Thyroid gland (tissue), 4 donors: Measurements from ENCODE around the gene SCRG1. TPM values are rescaled to one million over a fixed set of nuclear protein-coding genes. Genes with fewer than 3 reads are reported as not detected.

Source experiments
- DNase-seq, 2 donors: peaks; one replicate each; pipeline ENCODE4 v3.0.0-alpha.2; 2019
- H3K27ac ChIP-seq, 3 donors: fragments of 200-600 bp; sonication (generic); 1 replicate in 2 of 3; 2 replicates in 1 of 3; pipeline ENCODE4 v1.5.1; 2016 to 2019; ENCODE audit warnings: mild to moderate bottlenecking in 1 of 3, moderate library complexity in 1 of 3
- H3K27me3 ChIP-seq: fragments of 200-600 bp; sonication (generic); one replicate; pipeline ENCODE4 v1.5.1; 2019
- H3K36me3 ChIP-seq, 2 donors: fragments of 200-600 bp; sonication (generic); one replicate each; pipeline ENCODE4 v1.5.1; 2016 to 2019
- H3K4me1 ChIP-seq, 2 donors: fragments of 200-600 bp; sonication (generic); one replicate each; pipeline ENCODE4 v1.5.1; 2017 to 2019
- H3K4me3 ChIP-seq, 3 donors: fragments of 200-600 bp; sonication (generic); replicated peaks in 1 of 3; 1 replicate in 2 of 3; 2 replicates in 1 of 3; pipeline ENCODE4 v1.5.1; 2016; ENCODE audit warnings: mild to moderate bottlenecking in 1 of 3
- H3K9me3 ChIP-seq: fragments of 200-600 bp; sonication (generic); one replicate; pipeline ENCODE4 v1.5.1; 2017
- CTCF ChIP-seq, 6 experiments: fragments of 200-600 bp in 3 of 6; fragments of 450-650 bp in 3 of 6; sonication (generic) in 3 of 6; IDR thresholded peaks; one replicate each; pipeline ENCODE4 v1.5.1; 2016 to 2019; ENCODE audit warnings: antibody characterized with exemption in 6 of 6, mild to moderate bottlenecking in 2 of 6, inconsistent platforms in 1 of 6, moderate library complexity in 1 of 6
- POLR2A ChIP-seq, 2 donors: fragments of 450-650 bp; IDR thresholded peaks; one replicate each; pipeline ENCODE4 v1.6.1; 2017; ENCODE audit warnings: antibody characterized with exemption in 2 of 2, mild to moderate bottlenecking in 2 of 2, moderate library complexity in 1 of 2
- WGBS, 2 donors: methylation state at CpG; one replicate each; pipeline ENCODE4 v1.1.5; 2017; 5-methylcytosine and 5-hydroxymethylcytosine counted together
- intact Hi-C: fragments of 100-400 bp; cut with DNase I; formaldehyde crosslinking; loops from one replicate; pipeline ENCODE4 v1.15.1; 2023
- total RNA-seq, 4 donors: library from RNA; depleted of rRNA; stranded (reverse); fragments of >200 nt; gene quantifications; one replicate each; pipeline ENCODE4 v1.2.3, GENCODE V29; 2016

The SCRG1 gene
- total RNA-seq, 4 donors from 2014 or later: 0.11 to 0.27 TPM; not detected in 2

DNA sequence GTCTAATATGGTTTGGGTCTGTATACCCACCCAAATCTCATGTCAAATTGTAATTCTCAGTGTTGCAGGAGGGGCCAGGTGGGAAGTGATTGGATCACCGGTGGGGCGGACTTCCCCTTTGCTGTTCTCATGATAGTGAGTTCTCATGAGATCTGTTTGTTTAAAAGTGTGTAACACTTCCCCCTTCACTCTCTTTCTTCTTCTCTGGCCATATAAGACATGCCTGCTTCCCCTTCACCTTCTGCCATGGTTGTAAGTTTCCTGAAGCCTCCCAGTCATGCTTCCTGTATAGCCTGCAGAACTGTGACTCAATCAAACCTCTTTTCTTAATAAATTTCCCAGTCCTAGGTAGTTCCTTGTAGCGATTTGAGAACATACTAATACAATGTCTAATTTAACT, 19.7 kb upstream of the SCRG1 start:
- Histone ChIP-seq H3K9me3 (no peaks in the 10 kb centered on the region), H3K36me3 (no peaks in the 10 kb centered on the region), H3K4me1 (no peaks in the 10 kb centered on the region), H3K4me3 (no peak overlapping the region), H3K27me3 (no peaks in the 10 kb centered on the region), H3K27ac (no peak overlapping the region)
- TF ChIP-seq CTCF (IDR thresholded peaks at IDR 0.05) (no peak), POLR2A (IDR thresholded peaks at IDR 0.05) (no peak)
- intact Hi-C loops: loop anchor here (5.0 kb wide), 2 partner anchors 74 to 396 kb away; no protein-coding TSS in a partner anchor
- no peak for DNase-seq
- 79 to 90% methylated on average over 3 of the region's 3 CpGs for WGBS, 2 donors

GRCh38 chr4:173417833-173418232, 18.9 kb upstream of the SCRG1 start:
- no peak overlapping the region for H3K27ac ChIP-seq

DNA sequence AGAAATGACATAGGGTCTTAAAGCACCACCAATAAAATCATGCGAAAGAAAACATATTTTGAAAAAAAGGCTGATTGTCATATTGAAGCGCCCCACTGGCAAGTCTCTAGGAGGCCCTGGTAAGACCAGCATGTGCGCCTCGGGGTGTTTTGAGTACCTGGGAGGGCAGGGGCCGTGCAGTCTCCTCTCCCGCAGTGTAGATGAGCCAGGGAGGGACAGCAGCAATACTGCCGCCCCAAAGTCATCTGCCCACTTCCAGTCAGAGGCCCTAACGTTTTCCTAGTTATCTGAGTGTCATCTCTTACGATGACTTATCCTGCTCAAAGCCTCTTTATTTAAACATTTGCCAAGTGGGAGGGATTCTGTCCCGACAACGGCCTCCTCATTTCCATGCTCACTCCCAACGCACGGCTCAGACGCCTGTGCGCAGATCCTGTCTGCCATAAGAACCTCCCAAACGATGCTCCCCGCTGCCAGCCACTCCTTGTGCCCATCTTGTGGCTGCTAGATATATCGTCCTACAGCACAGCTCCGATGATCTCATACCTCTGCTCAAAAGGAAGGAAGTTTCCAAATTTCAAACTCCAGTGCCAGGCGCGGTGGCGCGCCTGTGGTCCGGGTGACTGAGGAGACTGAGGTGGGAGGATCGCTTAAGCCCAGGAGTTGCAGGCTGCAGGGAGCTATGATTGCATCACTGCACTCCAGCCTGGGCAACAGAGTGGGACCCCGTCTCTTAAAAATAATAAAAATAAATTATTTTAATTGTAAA, 17.2 kb upstream of the SCRG1 start:
- TF ChIP-seq POLR2A (IDR thresholded peaks at IDR 0.05) (no peak), CTCF (IDR thresholded peaks at IDR 0.05) (no peak)
- Histone ChIP-seq H3K36me3 (no peaks in the 10 kb centered on the region), H3K9me3 (no peaks in the 10 kb centered on the region), H3K27ac (no peak overlapping the region), H3K4me1 (no peaks in the 10 kb centered on the region), H3K27me3 (no peaks in the 10 kb centered on the region), H3K4me3 (no peak overlapping the region)
- intact Hi-C loops: loop anchor here (2.0 to 5.0 kb wide), 3 partner anchors 76 to 394 kb away; no protein-coding TSS in a partner anchor
- DNase-seq: peak in 1 of 2 donors; percentile 7
- 85 to 90% methylated on average over 26 of the region's 26 CpGs for WGBS, 2 donors

More at GRCh38 chr4:173417833-173418232, 18.9 kb upstream of the SCRG1 start:
- TF ChIP-seq POLR2A (IDR thresholded peaks at IDR 0.05) (no peak), CTCF (IDR thresholded peaks at IDR 0.05) (no peak)
- intact Hi-C loops: loop anchor here (2.0 to 5.0 kb wide), 3 partner anchors 74 to 396 kb away; no protein-coding TSS in a partner anchor
- no peaks in the 10 kb centered on the region for H3K27me3 ChIP-seq
- no peak overlapping the region for H3K4me3 ChIP-seq
- no peaks in the 10 kb centered on the region for H3K36me3 ChIP-seq
- DNase-seq: no peak
- no peaks in the 10 kb centered on the region for H3K9me3 ChIP-seq
- no peaks in the 10 kb centered on the region for H3K4me1 ChIP-seq

- DNase-seq: no peak
- TF ChIP-seq CTCF (IDR thresholded peaks at IDR 0.05): no peak
- TF ChIP-seq POLR2A (IDR thresholded peaks at IDR 0.05): no peak
- no peaks in the 10 kb centered on the region for H3K27me3 ChIP-seq
- H3K4me3 ChIP-seq: no peak overlapping the region
- intact Hi-C loops: loop anchor here (5.0 kb wide), 2 partner anchors 77 to 393 kb away; no protein-coding TSS in a partner anchor
- WGBS, 2 donors: 95% methylated on average over 3 of the region's 3 CpGs
- H3K4me1 ChIP-seq: no peaks in the 10 kb centered on the region
- H3K9me3 ChIP-seq: no peaks in the 10 kb centered on the region
- H3K36me3 ChIP-seq: no peaks in the 10 kb centered on the region
- no peak overlapping the region for H3K27ac ChIP-seq
These were observed 16.2 kb upstream of the SCRG1 start for GRCh38 chr4:173415092-173415491.

DNA sequence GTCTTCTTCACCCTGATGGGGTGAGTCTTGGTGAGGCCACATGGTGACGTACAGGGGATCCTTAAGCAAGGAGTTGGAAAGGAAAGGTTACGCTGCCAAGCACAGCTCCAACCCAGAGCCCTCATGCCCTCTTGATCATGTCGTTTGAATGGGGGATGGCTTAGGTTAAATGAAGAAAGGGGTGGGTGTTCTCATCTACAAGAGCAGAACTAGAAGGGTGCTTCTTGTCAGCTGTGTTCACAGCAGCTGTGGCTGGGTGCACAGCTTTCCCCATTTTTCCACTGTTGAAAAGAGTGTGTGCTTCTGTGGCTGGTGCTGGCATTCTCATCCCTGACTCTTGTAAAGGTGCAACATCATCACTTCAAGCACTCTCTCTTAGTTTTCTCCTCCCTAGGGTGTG, 15.5 kb upstream of the SCRG1 start:
- Histone ChIP-seq H3K27me3 (no peaks in the 10 kb centered on the region), H3K4me1 (no peaks in the 10 kb centered on the region), H3K4me3 (no peak overlapping the region), H3K9me3 (no peaks in the 10 kb centered on the region), H3K27ac (no peak overlapping the region), H3K36me3 (no peaks in the 10 kb centered on the region)
- no peak for DNase-seq
- intact Hi-C loops: no loop called here
- 73 to 88% methylated on average over 3 of the region's 3 CpGs for WGBS, 2 donors
- TF ChIP-seq POLR2A (IDR thresholded peaks at IDR 0.05): no peak
- TF ChIP-seq CTCF (IDR thresholded peaks at IDR 0.05): no peak
